GM13977 (cell line): ENCODE measurements around the gene P2RX1.

Experiments
- DNase-seq: peaks from one replicate; pipeline ENCODE4 v3.0.0; 2012; ENCODE audit warnings: low spot score
- in situ Hi-C: fragments of 300-500 bp; cut with MboI; formaldehyde crosslinking; loops from one replicate; pipeline ENCODE4 v1.12.0; 2022; ENCODE audit warnings: low sequenced_read_pairs, low pct_unique_long_range_greater_than_20kb, mixed read lengths, inconsistent platforms; ENCODE audit not compliant: unreplicated experiment
- TF ChIP-seq, protein P1 (sequence below): IDR thresholded peaks from 2 replicates; pipeline ENCODE4 v1.5.1; 2012; ENCODE audit warnings: mild to moderate bottlenecking, control low read depth; ENCODE audit not compliant: insufficient read depth; ENCODE audit errors: extremely low read depth, missing control alignments

The P2RX1 gene

DNA sequence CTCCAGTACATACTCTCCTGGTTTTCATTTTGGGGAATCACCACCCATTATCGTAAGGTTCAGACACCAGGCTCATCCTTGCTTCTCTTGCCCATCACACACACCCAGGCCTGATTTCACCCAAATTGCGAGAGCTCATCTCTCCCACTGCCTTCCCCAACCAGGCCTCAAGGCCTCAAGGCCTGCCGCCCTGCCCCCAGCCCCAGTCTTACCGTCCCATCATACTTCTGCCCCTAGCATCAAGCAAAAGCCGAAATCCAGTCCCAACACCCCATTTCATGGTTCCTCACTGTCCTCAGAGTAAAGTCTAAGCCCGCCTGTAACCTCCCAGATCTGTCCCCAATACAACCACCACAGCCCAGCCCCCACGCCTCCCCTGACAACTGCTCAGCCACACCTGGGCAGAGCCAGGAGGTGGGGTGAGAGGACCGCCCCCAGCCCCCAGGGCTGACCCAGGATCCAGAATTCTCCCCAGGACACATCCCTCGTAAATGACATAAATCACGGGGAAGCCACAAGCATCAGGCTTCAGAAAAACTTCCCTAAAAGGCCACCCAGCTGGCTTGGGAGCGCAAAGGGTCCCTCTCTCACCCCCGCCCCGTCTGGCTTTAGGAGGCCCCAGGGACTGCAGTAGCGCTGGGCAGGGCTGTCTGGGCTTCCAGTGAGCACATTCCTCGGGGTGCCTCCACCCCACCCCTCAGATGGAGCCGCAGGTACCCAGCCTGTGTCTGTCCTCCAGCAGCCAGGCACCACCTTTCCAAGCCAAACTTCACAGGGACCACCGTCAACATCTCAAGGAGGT, 9.6 kb upstream of the P2RX1 start:
- DNase-seq = no peak
- TF ChIP-seq, protein P1, sequence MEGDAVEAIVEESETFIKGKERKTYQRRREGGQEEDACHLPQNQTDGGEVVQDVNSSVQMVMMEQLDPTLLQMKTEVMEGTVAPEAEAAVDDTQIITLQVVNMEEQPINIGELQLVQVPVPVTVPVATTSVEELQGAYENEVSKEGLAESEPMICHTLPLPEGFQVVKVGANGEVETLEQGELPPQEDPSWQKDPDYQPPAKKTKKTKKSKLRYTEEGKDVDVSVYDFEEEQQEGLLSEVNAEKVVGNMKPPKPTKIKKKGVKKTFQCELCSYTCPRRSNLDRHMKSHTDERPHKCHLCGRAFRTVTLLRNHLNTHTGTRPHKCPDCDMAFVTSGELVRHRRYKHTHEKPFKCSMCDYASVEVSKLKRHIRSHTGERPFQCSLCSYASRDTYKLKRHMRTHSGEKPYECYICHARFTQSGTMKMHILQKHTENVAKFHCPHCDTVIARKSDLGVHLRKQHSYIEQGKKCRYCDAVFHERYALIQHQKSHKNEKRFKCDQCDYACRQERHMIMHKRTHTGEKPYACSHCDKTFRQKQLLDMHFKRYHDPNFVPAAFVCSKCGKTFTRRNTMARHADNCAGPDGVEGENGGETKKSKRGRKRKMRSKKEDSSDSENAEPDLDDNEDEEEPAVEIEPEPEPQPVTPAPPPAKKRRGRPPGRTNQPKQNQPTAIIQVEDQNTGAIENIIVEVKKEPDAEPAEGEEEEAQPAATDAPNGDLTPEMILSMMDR = no peak
- in situ Hi-C loops = no loop called here

DNA sequence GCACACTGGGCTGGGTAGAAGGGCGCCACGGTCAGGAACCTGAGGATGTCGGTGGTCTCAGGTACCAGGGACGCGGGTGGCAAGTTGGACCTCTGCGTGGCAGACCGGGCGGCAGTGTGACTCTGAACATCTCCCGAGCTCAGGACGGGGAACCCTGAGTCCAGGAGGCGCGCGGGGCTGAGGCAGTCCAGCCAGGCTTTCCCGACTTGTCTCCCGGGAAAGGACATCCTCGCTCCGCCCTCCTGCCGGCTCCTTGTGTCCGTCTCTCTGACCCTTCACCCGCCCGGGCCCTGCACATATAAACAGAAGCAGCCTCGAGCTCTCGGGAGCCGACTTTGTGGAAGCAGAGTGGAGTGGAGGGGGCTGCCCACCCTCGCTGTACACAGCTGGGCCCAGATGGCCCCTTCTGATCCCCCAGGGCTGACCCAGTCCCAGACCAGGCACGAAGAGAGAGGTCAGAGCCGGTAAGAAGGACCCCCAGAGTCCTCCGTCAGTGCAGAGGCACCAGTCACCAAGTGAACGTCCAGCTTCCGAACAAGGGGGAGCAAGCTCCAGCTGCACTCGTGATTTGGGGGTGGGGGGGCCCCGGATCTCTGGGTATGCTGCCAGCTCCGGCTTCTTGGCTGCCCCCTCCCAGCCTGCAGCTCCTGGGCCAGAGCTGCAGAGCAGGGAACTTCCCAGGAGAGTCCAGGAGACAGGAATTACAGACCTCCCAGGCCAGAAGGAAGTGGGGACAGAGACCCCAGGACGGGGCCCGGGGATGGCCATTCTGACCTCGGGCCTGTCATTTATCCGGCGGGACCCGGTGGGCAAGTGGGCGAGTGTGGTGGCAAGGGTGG, 8.5 kb upstream of the P2RX1 start:
- TF ChIP-seq, protein P1 = no peak
- no peak for DNase-seq
- in situ Hi-C loops = no loop called here

DNA sequence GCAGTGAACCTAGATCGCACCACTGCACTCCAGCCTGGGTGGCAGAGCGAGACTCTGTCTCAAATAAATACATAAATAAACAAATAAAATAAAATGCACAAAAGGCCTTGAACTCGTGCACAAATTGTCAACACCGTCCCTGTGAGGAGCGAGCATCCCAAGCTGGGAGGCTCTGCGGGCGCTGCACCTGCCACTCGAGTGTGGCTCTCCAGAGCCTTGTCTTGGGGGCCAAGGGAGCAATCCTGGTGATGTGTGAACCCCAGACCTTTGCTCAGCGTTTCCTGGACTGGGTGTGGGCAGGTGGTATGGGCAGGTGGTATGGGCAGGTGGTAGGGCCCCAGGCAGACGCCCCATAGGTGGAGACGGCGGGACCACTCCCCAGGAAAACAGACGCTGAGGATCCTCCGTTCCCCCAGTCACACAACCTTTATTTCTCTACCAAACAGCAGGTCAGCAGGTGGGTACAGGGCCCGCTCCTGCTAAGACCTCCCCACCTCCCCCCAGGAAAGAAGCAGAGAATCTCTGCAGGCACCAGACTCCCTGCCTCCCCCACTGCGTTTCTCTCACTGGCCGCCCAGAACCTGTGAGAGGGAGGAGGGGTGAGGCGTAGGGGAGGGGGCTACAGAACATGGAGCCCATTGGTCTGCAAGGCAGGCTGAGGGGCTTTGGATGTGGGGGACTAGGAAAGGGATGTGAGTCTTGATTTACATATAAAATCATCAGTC, 7.4 kb upstream of the P2RX1 start:
- DNase-seq = no peak
- in situ Hi-C loops = no loop called here
- TF ChIP-seq, protein P1 = no peak

DNA sequence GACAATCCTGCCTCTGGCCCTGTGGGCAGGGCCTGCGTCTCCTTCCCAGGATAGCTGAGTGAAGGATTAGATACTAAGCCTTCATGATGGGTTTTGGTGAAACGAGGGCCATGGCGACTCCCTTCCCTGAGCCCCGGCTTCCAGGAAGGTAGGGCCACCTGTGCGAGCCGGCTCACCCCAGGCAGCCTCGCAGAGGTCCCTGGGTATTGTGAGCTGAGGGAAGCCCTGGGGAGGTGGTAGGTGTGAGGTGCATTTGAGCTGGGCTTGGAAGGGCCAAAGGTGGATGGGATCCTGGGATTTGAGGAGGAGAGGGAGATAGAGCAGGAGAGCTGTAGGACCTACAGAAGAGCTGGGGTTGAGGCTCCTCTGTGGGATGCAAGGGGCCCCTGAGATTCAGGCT, 6.5 kb upstream of the P2RX1 start:
- in situ Hi-C loops = no loop called here
- TF ChIP-seq, protein P1 = no peak
- DNase-seq = no peak

DNA sequence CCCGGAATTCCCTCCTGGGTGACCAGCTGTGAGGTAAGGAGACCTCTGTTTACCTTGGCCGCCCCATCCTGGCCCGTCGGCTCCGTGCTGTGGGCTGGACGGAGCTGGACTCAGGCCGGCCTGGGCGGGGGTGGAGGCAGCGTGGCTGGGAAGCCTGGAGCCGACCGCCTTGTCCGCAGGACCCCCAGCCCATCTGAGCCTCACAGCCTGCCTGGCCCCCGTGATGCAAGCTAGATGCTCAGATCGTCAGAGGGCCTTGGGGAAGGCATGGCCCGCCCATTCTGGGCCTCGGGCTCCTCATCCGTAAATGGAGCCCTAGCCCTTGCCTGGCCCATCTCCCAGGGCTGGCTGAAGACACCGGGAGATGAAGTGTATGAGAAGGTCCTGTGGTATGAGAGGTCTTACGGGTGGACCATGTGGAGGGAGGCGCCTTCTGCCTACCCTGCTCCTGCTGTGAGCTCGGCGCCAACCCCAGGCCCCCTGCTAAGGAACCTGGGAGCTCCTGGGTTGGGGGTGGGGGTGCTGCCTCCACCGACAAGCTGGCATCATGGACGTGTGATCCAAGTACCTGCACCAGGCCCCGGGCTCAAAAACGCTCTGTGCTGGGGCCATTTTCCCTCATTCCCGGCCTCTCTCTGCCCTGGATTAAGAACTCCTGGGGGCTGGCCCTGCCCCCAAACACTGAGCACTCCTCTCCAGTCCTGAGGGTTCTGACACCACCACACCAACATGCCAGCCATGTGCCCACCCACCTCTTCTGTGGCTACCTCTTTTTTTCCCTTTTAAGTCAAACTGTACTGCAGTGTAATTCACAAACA, 5.4 kb upstream of the P2RX1 start:
- TF ChIP-seq, protein P1 = no peak
- no peak for DNase-seq
- in situ Hi-C loops = no loop called here

DNA sequence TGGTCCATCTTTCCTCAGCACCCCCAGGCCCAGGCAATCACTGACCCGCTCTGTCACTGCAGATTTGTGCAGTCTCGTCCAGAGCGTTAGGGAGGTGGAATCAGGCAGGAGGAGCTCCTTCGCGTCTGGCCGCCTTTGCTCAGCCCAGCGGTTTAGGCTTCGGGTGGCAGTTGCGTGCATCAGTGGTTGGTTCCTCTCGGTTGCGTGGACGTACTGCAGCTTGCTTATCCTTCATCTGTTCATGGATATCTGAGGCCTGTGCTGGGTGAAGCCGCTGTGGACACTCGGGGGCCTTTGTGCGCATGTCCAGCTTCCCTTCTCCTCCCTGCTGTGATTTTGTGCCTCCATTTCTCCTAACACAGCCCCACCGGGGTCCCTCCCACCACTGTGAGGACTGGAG, 4.7 kb upstream of the P2RX1 start:
- DNase-seq = no peak
- in situ Hi-C loops = no loop called here
- TF ChIP-seq, protein P1 = no peak
